HG02571 (cell line): ENCODE results near the gene C9orf153.
"Not testable (repeated sequence)": the region's sequence is repeated elsewhere in the genome, so short reads cannot be mapped to it uniquely, and the experiment has no call there.

ENCODE experiments used
- ATAC-seq: cut with Tn5 transposase; IDR thresholded peaks from one replicate; pipeline ENCODE4 v1.9.1; 2021; ENCODE audit warnings: mild to moderate bottlenecking, moderate library complexity; ENCODE audit not compliant: unreplicated experiment

C9orf153 gene

DNA sequence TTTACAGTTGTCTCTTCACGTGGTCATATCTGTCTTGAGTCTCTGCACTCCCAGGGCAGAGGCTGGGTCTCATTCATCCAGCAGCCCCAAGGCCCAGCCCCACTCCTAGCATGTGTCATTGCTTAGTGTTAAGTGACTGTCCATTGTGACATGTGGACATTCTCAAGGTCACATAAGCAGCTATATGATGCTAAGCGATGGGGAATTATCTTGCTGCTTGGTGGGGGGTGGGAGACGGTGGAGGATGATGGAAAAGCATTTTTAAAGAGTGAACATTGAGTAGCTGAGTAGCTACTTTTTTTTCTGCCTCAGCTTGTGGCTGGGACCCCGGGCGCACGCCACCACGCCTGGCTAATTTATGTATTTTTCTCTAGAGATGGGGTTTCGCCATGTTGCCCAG is at the start of gene C9orf153:
C9orf153 (minus strand) TSS at position 101 of the 400 bp plus-strand sequence. CDS start 30,054 bp downstream, outside the sequence.
- ATAC-seq, result no peak

DNA sequence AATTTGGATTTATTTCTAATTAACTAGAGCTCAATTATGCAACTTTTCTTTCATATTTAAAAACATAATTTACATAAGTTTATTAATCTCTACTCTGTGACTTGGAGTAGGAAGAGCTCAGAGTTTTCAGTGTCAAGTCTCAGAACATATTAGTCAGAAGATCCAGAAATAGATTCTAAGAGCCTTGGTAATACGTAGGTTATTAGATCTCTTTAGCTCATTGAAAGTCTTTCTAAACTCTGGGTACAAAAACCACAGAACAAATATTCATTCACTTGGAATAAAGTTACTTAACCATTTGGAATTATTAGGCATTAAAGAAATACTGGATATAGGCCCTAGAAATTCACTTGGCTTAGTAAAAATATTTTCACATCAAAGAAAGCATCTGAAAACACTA is 49.2 kb upstream of the C9orf153 start:
- no peak for ATAC-seq

DNA sequence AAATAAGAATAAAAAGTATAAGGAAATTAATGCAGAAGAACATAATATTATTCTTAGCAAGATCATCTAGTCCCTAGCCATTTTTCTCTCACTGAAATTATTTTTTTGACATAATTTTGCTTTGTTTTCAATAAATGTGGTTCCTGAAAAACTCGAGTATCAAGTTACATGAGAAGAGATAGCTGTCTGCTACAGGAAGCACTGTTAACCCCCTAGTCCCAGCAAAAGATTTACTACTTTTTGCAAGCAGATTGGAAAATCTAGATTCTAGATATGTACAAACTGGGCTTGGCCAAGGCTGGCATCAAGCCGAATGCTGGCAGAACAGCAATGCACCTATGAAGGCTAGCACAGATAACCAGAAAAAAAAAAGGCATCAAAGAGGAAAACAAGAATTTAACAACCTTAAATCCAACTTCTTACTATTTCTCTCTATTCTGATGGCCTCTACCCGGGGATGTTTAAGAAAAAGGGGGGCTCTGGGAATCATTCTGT is 44.8 kb upstream of the C9orf153 start:
- no peak for ATAC-seq

DNA sequence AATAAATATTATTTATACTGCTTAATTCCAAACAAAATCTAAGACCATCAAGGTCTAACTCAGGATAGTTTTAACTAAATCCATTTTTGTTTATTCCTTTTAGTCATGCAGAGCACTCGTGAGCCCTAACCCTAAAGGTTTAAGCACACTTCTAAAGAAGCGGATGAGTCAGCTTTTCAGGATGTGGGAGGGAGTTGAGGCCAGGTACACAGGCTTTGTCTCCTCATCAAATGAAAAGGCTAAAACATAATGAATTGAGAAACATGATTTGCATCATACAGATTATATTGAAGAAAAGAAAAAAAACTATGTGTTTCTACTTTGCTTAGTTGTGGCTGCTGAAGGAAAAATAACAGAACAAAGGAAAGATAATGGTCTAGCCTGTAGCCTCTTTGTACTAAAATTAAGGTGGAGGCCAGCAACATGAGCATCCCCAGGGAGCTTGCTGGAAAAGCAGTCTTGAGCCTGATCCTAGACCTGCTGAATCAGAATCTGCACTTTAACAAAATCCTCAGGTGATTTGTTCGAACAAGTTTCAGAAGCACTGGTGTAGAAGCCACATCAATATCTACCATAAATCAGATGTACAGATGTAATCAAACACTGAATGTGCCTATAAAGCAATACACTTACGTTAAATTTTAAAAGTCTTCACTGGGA is 44.0 kb upstream of the C9orf153 start:
- no peak for ATAC-seq

DNA sequence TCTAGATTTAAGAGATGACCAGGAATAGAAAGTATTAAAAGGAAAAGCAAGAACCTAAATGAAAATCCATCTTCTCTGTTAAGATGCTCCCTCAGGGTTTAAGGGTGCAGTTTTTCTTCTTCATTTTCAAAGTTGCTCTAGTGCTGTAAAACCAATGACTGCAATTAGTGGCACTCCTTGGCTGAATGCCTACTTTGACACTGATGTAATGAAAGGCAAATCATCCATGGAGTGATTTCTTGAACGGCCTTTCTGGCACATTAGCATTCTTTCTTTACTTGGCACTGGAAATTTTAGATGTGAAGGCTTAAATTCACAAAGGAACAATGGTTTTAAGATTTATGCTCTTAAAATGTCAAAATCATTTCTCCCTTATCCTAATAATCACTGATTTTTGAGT is 42.2 kb upstream of the C9orf153 start:
- ATAC-seq, result no peak

DNA sequence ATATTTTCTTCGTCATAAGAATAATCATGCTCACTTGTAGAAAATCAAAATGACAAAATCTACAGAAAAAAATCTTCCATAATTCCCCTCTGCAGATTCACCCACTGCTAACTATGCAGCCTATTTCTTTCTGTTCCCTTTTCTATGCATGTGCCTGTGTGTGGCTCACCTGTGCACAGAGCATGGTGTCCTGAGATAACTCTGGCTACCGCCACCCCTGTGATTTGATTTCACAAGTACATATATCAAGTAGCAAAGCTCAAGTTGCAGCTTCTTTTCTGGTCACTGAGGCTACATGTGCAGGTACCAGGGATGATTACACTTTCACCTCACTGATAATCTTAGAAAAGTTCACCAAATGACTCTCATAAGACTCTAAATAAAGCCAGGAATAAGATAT is 41.2 kb upstream of the C9orf153 start:
- ATAC-seq, result no peak

DNA sequence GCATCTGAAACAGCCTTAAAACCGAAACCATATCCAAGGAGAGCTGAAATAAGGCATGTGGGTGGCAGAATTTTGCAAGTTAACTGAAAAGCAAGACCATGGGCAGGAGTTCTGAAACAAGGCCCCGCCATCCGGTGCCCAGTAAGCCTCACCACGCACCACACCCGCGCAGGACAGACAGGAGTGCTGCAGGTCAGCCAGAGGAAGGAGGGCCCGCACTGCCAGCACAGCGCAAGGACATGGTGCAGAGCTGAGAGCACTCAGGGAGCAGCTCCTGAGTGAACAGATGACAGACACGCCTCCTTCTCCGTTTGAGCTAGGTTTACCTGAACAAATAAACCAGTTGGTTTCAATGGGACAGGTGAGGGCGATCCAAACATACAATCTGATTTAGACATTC is 39.4 kb upstream of the C9orf153 start:
- ATAC-seq, result no peak

DNA sequence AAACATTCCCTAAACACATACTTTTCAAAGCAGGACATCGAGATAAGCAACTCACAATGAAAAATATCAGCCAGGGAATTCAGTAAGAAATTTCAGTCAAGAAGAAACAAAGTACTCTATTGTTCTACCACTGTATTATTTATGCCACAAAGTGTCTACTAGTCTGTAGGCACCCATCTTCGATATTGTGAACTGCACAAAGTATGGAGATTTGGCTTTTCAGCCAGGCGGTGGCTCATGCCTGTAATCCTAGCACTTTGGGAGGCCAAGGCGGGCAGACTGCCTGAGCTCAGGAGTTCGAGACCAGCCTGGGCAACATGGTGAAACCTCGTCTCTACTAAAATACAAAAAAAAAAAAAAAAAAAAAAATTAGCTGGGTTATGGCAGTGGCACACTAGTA is 30.9 kb upstream of the C9orf153 start:
- not testable (repeated sequence) for ATAC-seq

DNA sequence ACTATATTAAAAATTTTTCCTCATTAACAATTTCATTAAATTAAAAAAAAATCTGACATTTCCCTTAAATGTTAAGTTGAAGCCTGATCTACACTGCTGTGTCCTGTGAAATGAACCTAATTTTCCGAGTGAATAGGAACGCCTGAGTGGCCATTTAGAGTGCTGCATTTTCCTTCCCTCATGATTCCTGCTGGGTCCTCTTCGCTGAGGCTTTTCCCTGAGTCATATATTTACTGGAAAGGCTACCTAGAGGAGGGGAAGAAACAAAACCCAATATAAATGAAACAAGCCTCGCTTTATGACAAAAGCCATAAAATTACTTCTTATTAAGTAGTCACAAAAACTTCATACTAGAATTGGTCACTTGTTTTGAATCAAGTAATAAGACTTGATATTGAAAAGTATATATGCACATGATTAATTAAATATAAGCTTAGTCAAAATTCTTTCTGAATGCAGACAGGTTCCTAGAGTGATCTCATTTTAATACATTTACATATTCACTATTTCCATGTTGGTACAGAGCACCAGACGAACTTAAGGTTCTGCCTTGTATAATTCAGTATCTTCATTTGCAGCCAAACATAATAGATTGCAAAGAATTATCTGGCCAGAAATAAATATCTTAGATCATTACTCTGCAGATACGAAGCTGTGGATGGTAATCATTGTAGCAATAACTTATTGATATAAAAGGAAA is 29.2 kb upstream of the C9orf153 start:
- ATAC-seq, result no peak

DNA sequence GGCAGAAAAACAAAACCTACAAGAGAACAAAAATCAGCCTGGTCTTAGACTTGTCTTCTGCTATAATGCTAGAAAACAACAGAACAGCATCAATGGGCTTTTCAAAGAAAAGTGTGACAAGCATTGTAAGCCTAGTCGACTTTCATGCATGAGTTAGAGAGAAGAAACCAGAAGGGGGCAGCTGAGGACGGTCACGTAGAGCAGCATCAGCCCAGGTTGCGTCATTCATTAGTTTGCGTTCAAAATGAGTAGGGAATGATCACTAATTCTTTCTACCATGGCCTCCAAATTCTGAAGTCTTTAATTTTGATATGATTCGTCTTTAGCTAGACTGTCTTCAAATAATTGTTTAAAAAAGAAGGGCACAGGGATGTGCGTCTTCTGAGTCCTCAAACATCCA is 27.6 kb upstream of the C9orf153 start:
- no peak for ATAC-seq

DNA sequence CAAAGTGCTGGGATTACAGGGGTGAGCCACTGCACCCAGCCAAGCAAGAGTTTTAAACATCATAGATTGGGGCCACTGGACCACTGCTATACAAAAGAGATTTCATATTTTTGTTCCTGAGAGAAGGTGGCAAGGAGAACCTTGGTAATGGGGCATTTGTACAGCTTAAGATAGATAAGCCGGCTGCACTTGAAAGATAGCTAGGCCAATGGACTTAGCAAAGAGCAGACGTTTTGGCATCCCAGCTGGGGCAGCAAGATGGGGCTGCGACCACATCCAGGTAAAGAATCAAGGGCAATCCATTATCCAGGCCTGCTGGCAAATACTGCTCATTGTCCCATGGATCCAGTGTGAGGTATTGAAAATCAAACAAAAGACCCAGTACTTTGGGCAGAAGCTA is 26.8 kb upstream of the C9orf153 start:
- no peak for ATAC-seq

DNA sequence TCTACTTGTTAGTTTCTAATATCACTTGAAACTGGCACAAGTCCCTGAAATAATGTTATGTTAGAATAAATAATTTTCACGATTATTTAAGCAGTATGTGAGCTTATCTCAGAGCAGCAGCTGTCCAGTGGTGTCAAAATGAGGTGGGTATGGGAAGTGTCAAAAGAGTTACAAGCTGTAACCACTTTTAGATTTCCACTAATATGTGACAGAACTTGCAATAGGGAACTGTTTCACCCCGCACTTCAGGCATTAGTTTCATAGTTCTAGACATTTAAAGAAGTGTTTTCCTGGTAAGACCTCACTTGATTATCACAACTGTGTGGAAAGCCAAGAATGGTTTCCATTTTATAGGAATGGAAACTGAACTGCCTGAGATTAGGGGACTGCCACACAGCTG is 25.8 kb upstream of the C9orf153 start:
- ATAC-seq, result no peak

DNA sequence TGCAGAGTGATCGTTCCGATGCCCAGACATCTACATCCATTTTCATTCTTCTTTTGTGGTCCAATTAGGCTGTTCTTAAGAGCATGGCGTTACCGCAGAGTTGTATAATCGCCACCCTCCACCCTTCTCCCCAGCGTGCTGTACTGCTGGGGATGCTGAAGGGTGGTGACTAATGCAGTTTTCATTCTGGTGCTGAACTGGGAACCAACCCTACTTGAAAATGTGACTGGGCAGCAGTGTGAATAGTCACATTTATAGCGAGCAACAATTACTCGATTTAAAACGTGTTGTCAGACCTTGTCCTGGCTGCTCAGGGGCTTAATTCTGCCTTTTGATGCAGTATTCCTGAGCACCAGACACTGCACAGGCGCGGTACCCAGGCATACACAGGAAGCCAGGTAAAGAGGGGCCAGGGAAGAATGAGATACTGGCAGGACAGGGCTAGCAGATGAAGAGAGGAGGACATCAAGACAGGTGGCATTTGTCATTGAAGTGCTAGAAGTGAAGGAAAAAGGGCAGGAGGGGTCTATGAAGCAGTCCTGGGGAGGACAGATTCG is 23.6 kb upstream of the C9orf153 start:
- ATAC-seq, result peak; percentile 10

DNA sequence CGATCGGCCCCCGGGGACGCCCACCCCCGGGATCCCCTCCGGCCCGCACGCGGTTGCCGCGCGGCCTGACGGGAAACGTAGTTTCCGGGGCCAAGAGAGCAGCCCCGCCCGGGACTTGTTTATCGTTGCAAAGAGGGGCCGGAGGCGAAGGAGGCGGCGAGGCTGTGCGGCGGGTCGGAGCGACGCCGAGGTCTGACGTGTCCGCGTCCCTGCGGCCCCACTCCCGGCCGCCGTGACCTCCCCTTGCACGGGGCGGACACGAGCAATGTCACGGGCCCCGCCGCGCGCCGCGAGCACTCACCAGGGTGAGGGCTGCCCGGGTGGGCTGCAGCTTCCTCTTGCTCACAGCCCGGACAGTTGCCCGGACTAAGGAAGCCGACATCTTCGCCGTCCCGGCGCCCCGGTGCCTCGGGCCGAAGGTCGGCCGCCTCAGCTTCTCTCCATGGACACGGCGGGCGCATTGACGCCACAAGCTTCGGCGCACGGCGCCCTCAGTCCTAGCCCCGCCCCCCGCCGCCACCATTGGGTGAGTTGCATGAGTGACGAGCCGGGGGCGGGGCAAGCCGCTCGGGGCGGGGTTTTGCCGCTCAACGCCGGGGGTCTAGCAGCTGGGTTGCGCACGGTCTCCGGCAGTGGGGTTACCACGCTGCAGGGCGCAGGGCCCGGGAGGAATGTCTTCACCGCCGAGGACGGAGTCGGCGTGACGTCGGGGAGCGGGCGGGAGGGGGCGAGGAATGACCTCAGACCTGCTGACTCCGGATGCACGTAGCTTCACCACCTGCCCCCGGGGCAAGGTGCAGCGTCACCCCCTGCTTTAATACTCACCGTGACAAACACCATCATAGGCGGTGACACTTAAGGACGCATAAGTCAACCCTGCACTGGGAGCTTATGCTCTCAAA is 22.9 kb upstream of the C9orf153 start, which contains the start of gene ISCA1:
ISCA1 (minus strand) TSS at position 462 of the 902 bp plus-strand sequence; CDS start at position 382, 80 bp downstream.
- peak; percentile 81 for ATAC-seq

DNA sequence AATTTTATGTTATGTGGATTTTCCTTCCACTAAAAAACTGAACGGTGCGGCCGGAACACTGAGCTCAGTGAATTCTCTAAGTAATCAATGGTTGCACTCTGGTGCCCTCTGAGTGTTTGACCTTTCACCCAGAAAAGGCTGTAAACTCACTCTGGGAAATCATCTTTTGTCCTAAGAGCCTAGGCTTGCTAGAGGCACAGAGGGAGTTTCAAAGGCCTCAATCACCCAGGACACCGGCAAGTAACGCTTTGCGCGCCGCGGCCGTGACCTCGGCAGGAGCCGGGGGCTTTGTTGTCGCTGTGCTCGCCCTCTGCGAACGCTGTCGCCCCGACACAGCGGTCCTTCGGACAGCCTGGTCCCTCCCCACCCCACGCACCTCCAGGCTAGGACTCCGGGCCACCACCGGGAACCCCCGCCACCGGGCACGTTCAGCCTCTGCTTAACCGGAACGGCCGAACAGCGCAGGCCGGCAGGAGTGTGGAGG is 22.2 kb upstream of the C9orf153 start:
- peak; percentile 27 for ATAC-seq

DNA sequence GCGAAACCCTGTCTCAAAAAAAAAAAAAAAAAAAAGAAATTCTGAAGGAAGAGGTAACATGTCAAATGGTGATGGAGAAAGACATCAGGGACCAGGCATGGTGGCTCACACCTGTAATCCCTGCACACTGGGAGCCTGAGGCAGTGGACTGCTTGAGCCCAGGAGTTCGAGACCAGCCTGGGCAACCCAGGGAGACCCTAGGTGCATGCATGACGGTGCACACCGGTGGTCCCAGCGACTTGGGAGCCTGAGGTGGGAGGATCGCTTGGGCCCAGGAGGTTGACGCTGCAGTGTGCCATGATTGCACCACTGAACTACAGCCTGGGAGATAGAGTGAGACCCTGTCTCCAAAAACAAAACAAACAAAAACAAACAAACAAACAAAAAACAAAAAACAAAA is 21.1 kb upstream of the C9orf153 start:
- ATAC-seq, result no peak

DNA sequence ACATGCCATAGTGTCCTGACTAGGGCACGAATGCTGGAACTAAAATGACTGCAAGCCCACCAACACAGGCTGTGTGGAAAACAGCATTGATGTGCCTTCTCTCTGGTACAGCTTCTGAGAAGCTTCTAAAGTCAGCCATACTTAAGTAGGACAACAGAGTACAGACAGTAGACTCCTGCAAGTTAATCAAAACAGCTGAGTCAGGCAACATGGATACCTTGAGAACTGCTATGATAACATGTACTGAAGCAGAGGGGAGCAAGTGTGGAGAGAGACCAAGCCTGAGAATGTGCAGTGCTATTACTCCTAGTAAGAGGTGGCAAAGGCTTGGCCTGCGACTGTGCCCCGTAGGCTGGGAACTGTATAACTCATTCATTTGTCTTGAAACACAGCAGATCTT is 20.4 kb upstream of the C9orf153 start:
- no peak for ATAC-seq

DNA sequence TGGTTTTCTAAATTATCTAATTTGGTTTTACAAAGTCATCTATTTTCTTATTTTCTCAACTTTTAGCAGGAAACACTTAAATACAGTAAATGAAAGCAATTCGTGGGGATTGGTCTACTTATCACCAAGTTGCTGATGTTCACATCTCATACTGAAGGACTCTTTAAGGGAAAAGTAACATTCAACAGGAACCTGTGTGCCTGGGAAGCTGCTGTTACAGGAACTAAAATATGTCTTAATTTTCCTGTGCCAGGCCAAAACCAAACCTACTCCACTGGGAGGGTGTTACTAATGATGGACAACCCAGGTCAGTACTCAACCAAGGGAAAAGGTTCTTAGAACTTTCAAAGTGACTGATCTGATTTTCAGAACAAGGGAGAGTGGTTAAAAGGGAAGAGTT is 17.6 kb upstream of the C9orf153 start:
- no peak for ATAC-seq

DNA sequence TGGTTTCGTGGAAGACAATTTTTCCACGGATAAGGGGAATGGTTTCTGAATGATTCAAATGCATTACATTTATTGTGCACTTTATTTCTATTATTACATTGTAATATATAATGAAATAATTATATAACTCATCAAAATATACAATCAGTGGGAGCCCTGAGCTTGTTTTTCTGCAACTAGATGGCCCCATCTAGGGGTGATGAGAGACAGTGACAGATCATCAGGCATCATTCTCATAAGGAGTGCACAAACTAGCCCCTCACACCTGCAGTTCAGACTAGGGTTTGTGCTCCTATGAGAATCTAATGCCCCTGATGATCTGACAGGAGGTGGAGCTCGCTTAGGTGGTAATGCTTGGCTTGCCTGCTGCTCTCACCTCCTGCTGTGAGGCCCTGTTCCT is 16.5 kb upstream of the C9orf153 start:
- no peak for ATAC-seq

DNA sequence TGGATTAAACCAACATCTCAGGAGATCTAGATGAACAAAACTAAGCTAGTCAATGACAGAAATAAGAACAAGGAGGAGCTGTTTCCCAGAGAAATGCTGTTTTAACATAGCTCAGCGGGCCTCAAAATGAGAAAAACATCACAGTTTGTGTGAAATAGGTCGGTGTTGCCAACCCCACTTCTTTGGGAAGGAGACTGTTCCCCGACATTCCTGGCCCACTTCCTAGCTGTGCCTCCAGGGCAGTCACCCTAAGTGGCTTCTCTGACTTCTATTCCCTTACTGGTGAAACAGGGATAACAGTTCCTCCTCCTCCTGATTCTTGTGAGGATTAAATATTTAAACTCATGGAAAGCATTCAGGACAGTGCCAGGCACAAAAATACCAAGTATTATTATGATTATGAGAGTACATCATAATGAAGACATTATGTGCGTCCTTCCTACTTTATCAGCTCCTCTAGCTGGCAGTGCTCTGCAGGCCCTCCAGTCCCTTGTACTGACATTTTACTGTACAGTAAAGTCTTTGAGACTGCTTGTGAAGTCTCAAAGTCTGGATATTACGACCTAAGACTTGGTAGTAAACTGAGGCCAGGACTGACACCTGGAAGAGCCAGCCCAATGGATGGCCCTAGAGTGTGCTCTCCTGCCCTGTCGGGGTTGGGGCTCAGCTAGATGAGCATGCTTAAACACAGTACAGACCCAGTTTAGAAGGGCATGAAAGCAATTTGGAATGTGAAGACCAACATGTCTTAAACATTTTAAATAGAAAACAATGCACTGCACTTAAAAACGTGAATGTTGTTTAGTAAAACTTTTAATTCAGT is 15.6 kb upstream of the C9orf153 start:
- ATAC-seq, result no peak
